BLaER1 (cell line): Measurements from ENCODE around the gene NDE1.

Source experiments
- H3K27ac ChIP-seq: shearing (Covaris generic); formaldehyde crosslinking; 2 replicates; pipeline ENCODE4 v1.8.1; 2022
- H3K27me3 ChIP-seq: shearing (Covaris generic); formaldehyde crosslinking; 2 replicates; pipeline ENCODE4 v1.8.1; 2022
- H3K36me3 ChIP-seq: shearing (Covaris generic); formaldehyde crosslinking; 2 replicates; pipeline ENCODE4 v1.8.1; 2022
- H3K4me1 ChIP-seq: shearing (Covaris generic); formaldehyde crosslinking; 2 replicates; pipeline ENCODE4 v1.8.1; 2022
- H3K4me2 ChIP-seq: shearing (Covaris generic); formaldehyde crosslinking; 2 replicates; pipeline ENCODE4 v1.8.1; 2022
- H3K4me3 ChIP-seq: shearing (Covaris generic); formaldehyde crosslinking; 2 replicates; pipeline ENCODE4 v1.8.1; 2022
- H3K9ac ChIP-seq: shearing (Covaris generic); formaldehyde crosslinking; 2 replicates; pipeline ENCODE4 v1.8.1; 2022
- H3K9me3 ChIP-seq: shearing (Covaris generic); formaldehyde crosslinking; 2 replicates; pipeline ENCODE4 v1.8.1; 2022
- H4K20me1 ChIP-seq: shearing (Covaris generic); formaldehyde crosslinking; 2 replicates; pipeline ENCODE4 v1.8.1; 2022
- Cebpa-rat ChIP-seq: shearing (Covaris generic); IDR thresholded peaks from 2 replicates; pipeline ENCODE4 v1.8.1; 2022

NDE1 gene

GRCh38 chr16:15703029-15703736 lies 53.1 kb downstream of the NDE1 start:
- peaks cover 98% of the 10 kb centered on the region for H3K36me3 ChIP-seq
- H3K4me1 ChIP-seq = peaks cover 23% of the 10 kb centered on the region
- TF ChIP-seq Cebpa-rat = no peak
- H3K4me3 ChIP-seq = no peak overlapping the region
- no peaks in the 10 kb centered on the region for H3K9me3 ChIP-seq
- H3K4me2 ChIP-seq = no peak overlapping the region
- 0 out of 2 replicates have a peak, but pooled peaks cover 10% of the 10 kb centered on the region for H4K20me1 ChIP-seq
- H3K9ac ChIP-seq = no peak overlapping the region
- H3K27me3 ChIP-seq = no peaks in the 10 kb centered on the region
- H3K27ac ChIP-seq = no peak overlapping the region

- Histone ChIP-seq H3K36me3 (peaks cover 96% of the 10 kb centered on the region), H3K4me1 (peaks cover 23% of the 10 kb centered on the region), H4K20me1 (0 out of 2 replicates have a peak, but pooled peaks cover 10% of the 10 kb centered on the region), H3K4me2 (peak overlapping the region; percentile 60), H3K27ac (no peak overlapping the region), H3K27me3 (no peaks in the 10 kb centered on the region), H3K9me3 (no peaks in the 10 kb centered on the region), H3K4me3 (no peak overlapping the region), H3K9ac (no peak overlapping the region)
- TF ChIP-seq Cebpa-rat = no peak
Measured at GRCh38 chr16:15704545-15704987, 54.5 kb downstream of the NDE1 start.

- no peaks in the 10 kb centered on the region for H3K27me3 ChIP-seq
- H3K9ac ChIP-seq = no peak overlapping the region; the same call in 1 of the 2 replicates
- peaks cover 23% of the 10 kb centered on the region for H3K4me1 ChIP-seq
- peak overlapping the region; percentile 60 for H3K4me2 ChIP-seq
- H3K36me3 ChIP-seq = peaks cover 95% of the 10 kb centered on the region
- no peak overlapping the region for H3K4me3 ChIP-seq
- 0 out of 2 replicates have a peak, but pooled peaks cover 10% of the 10 kb centered on the region for H4K20me1 ChIP-seq
- H3K27ac ChIP-seq = no peak overlapping the region
- no peak for TF ChIP-seq Cebpa-rat
- no peaks in the 10 kb centered on the region for H3K9me3 ChIP-seq
Measured at GRCh38 chr16:15705064-15705565, 55.1 kb downstream of the NDE1 start.

- no peak overlapping the region for H3K9ac ChIP-seq
- H3K4me1 ChIP-seq = peaks cover 23% of the 10 kb centered on the region
- no peaks in the 10 kb centered on the region for H3K9me3 ChIP-seq
- H3K27me3 ChIP-seq = no peaks in the 10 kb centered on the region
- H3K27ac ChIP-seq = no peak overlapping the region
- TF ChIP-seq Cebpa-rat = no peak
- H4K20me1 ChIP-seq = 0 out of 2 replicates have a peak, but pooled peaks cover 10% of the 10 kb centered on the region
- peaks cover 75% of the 10 kb centered on the region for H3K36me3 ChIP-seq
- no peak overlapping the region for H3K4me2 ChIP-seq
- H3K4me3 ChIP-seq = no peak overlapping the region
Measured at GRCh38 chr16:15707332-15707731, 57.3 kb downstream of the NDE1 start.

- no peak for TF ChIP-seq Cebpa-rat
- H3K27me3 ChIP-seq = no peaks in the 10 kb centered on the region
- peaks cover 68% of the 10 kb centered on the region for H3K36me3 ChIP-seq
- 0 out of 2 replicates have a peak, but pooled peaks cover 8% of the 10 kb centered on the region for H4K20me1 ChIP-seq
- no peaks in the 10 kb centered on the region for H3K9me3 ChIP-seq
- no peak overlapping the region for H3K27ac ChIP-seq
- no peak overlapping the region for H3K4me2 ChIP-seq
- H3K4me1 ChIP-seq = peaks cover 29% of the 10 kb centered on the region
- H3K4me3 ChIP-seq = no peak overlapping the region
- H3K9ac ChIP-seq = no peak overlapping the region
Measured at GRCh38 chr16:15708096-15708495, 58.1 kb downstream of the NDE1 start.

- no peaks in the 10 kb centered on the region for H3K27me3 ChIP-seq
- H3K4me3 ChIP-seq = no peak overlapping the region
- H4K20me1 ChIP-seq = 0 out of 2 replicates have a peak, but pooled peaks cover 6% of the 10 kb centered on the region
- H3K36me3 ChIP-seq = peaks cover 68% of the 10 kb centered on the region
- TF ChIP-seq Cebpa-rat = no peak
- H3K9me3 ChIP-seq = no peaks in the 10 kb centered on the region
- H3K27ac ChIP-seq = no peak overlapping the region
- no peak overlapping the region for H3K4me2 ChIP-seq
- no peak overlapping the region for H3K9ac ChIP-seq
- H3K4me1 ChIP-seq = peaks cover 26% of the 10 kb centered on the region
Measured at GRCh38 chr16:15708997-15709396, 59.0 kb downstream of the NDE1 start.

- Histone ChIP-seq H3K9ac (no peak overlapping the region), H3K36me3 (peaks cover 69% of the 10 kb centered on the region), H3K4me1 (peaks cover 17% of the 10 kb centered on the region), H3K4me2 (no peak overlapping the region), H3K4me3 (no peak overlapping the region), H3K27ac (no peak overlapping the region), H3K9me3 (no peaks in the 10 kb centered on the region), H4K20me1 (peaks cover 12% of the 10 kb centered on the region; the same call in 1 of the 2 replicates), H3K27me3 (no peaks in the 10 kb centered on the region)
- no peak for TF ChIP-seq Cebpa-rat
Measured at GRCh38 chr16:15714393-15715172, 64.5 kb downstream of the NDE1 start.

- Histone ChIP-seq H3K9me3 (no peaks in the 10 kb centered on the region), H3K27me3 (no peaks in the 10 kb centered on the region), H3K4me1 (peaks cover 23% of the 10 kb centered on the region), H3K36me3 (peaks cover 65% of the 10 kb centered on the region), H3K4me3 (no peak overlapping the region), H3K4me2 (no peak overlapping the region), H3K9ac (no peak overlapping the region), H4K20me1 (peaks cover 16% of the 10 kb centered on the region; the same call in 1 of the 2 replicates), H3K27ac (no peak overlapping the region)
- TF ChIP-seq Cebpa-rat = no peak
Measured at GRCh38 chr16:15715221-15715620, 65.2 kb downstream of the NDE1 start.

- no peak overlapping the region for H3K27ac ChIP-seq
- peaks cover 16% of the 10 kb centered on the region; the same call in 1 of the 2 replicates for H4K20me1 ChIP-seq
- no peaks in the 10 kb centered on the region for H3K27me3 ChIP-seq
- H3K4me1 ChIP-seq = peaks cover 23% of the 10 kb centered on the region
- no peak overlapping the region for H3K9ac ChIP-seq
- no peak overlapping the region for H3K4me3 ChIP-seq
- no peak for TF ChIP-seq Cebpa-rat
- no peak overlapping the region for H3K4me2 ChIP-seq
- H3K36me3 ChIP-seq = peaks cover 74% of the 10 kb centered on the region
- H3K9me3 ChIP-seq = no peaks in the 10 kb centered on the region
Measured at GRCh38 chr16:15716694-15717447, 66.8 kb downstream of the NDE1 start.
